ENCODE results near the gene AARS2.
"Not testable (repeated sequence)": the region's sequence is repeated elsewhere in the genome, so short reads cannot be mapped to it uniquely, and the experiment has no call there.

GRCh38 chr6:44314657-44315056 is 1.5 kb upstream of the AARS2 start:
- TF ChIP-seq, protein P1, sequence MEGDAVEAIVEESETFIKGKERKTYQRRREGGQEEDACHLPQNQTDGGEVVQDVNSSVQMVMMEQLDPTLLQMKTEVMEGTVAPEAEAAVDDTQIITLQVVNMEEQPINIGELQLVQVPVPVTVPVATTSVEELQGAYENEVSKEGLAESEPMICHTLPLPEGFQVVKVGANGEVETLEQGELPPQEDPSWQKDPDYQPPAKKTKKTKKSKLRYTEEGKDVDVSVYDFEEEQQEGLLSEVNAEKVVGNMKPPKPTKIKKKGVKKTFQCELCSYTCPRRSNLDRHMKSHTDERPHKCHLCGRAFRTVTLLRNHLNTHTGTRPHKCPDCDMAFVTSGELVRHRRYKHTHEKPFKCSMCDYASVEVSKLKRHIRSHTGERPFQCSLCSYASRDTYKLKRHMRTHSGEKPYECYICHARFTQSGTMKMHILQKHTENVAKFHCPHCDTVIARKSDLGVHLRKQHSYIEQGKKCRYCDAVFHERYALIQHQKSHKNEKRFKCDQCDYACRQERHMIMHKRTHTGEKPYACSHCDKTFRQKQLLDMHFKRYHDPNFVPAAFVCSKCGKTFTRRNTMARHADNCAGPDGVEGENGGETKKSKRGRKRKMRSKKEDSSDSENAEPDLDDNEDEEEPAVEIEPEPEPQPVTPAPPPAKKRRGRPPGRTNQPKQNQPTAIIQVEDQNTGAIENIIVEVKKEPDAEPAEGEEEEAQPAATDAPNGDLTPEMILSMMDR (conservative IDR thresholded peaks at IDR 0.05) = not testable (repeated sequence)
- not testable (repeated sequence) for TF ChIP-seq EZH2 (IDR thresholded peaks at IDR 0.05; ENCODE audit: low read depth)
